ENCODE measurements around the gene BCL2L13.
"Not testable (repeated sequence)": the region's sequence is repeated elsewhere in the genome, so short reads cannot be mapped to it uniquely, and the experiment has no call there.

The BCL2L13 gene

GRCh38 chr22:17751596-17751995 is 113.0 kb downstream of the BCL2L13 start:
- Histone ChIP-seq H3K27ac (ENCODE audit: poor library complexity, severe bottlenecking) (no peak overlapping the region), H3K27me3 (ENCODE audit: insufficient read depth, poor library complexity, severe bottlenecking) (no peaks in the 10 kb centered on the region), H3K9me3 (ENCODE audit: severe bottlenecking) (no peaks in the 10 kb centered on the region), H3K4me1 (ENCODE audit: insufficient read depth, poor library complexity, severe bottlenecking) (no peaks in the 10 kb centered on the region), H3K4me3 (ENCODE audit: severe bottlenecking) (no peak overlapping the region), H3K36me3 (ENCODE audit: low read depth) (no peaks in the 10 kb centered on the region)
- ATAC-seq (ENCODE audit: low read depth) (no peak), DNase-seq (ENCODE audit: low spot score) (no peak)
- TF ChIP-seq CTCF (IDR thresholded peaks at IDR 0.05; ENCODE audit: poor library complexity, severe bottlenecking) = no peak

GRCh38 chr22:17753401-17753989 is 114.9 kb downstream of the BCL2L13 start:
- Histone ChIP-seq H3K4me3 (ENCODE audit: severe bottlenecking) (no peak overlapping the region), H3K9me3 (ENCODE audit: severe bottlenecking) (no peaks in the 10 kb centered on the region), H3K27ac (ENCODE audit: poor library complexity, severe bottlenecking) (no peak overlapping the region), H3K4me1 (ENCODE audit: insufficient read depth, poor library complexity, severe bottlenecking) (no peaks in the 10 kb centered on the region), H3K27me3 (ENCODE audit: insufficient read depth, poor library complexity, severe bottlenecking) (no peaks in the 10 kb centered on the region), H3K36me3 (ENCODE audit: low read depth) (no peaks in the 10 kb centered on the region)
- no peak for TF ChIP-seq CTCF (IDR thresholded peaks at IDR 0.05; ENCODE audit: poor library complexity, severe bottlenecking)
- 0 out of 3 replicates have a peak, but pooled peaks have one; percentile 10 for ATAC-seq (ENCODE audit: low read depth)
- no peak for DNase-seq (ENCODE audit: low spot score)

GRCh38 chr22:17754233-17754925 is 115.8 kb downstream of the BCL2L13 start:
- no peaks in the 10 kb centered on the region for H3K27me3 ChIP-seq (ENCODE audit: insufficient read depth, poor library complexity, severe bottlenecking)
- no peak overlapping the region for H3K4me3 ChIP-seq (ENCODE audit: severe bottlenecking)
- no peaks in the 10 kb centered on the region for H3K4me1 ChIP-seq (ENCODE audit: insufficient read depth, poor library complexity, severe bottlenecking)
- ATAC-seq (ENCODE audit: low read depth) = no peak
- no peaks in the 10 kb centered on the region for H3K9me3 ChIP-seq (ENCODE audit: severe bottlenecking)
- TF ChIP-seq CTCF (IDR thresholded peaks at IDR 0.05; ENCODE audit: poor library complexity, severe bottlenecking) = peak; percentile 7
- no peak overlapping the region for H3K27ac ChIP-seq (ENCODE audit: poor library complexity, severe bottlenecking)
- DNase-seq (ENCODE audit: low spot score) = no peak
- no peaks in the 10 kb centered on the region for H3K36me3 ChIP-seq (ENCODE audit: low read depth)

GRCh38 chr22:17761138-17761488 is 122.6 kb downstream of the BCL2L13 start:
- H3K27ac ChIP-seq (ENCODE audit: poor library complexity, severe bottlenecking) = no peak overlapping the region
- H3K36me3 ChIP-seq (ENCODE audit: low read depth) = no peaks in the 10 kb centered on the region
- DNase-seq (ENCODE audit: low spot score) (no peak), ATAC-seq (ENCODE audit: low read depth) (no peak)
- H3K27me3 ChIP-seq (ENCODE audit: insufficient read depth, poor library complexity, severe bottlenecking) = no peaks in the 10 kb centered on the region
- no peak for TF ChIP-seq CTCF (IDR thresholded peaks at IDR 0.05; ENCODE audit: poor library complexity, severe bottlenecking)
- no peak overlapping the region for H3K4me3 ChIP-seq (ENCODE audit: severe bottlenecking)
- no peaks in the 10 kb centered on the region for H3K4me1 ChIP-seq (ENCODE audit: insufficient read depth, poor library complexity, severe bottlenecking)
- H3K9me3 ChIP-seq (ENCODE audit: severe bottlenecking) = no peaks in the 10 kb centered on the region

GRCh38 chr22:17763442-17763841 is 124.9 kb downstream of the BCL2L13 start:
- not testable (repeated sequence) for DNase-seq (ENCODE audit: low spot score); H3K4me3 ChIP-seq (ENCODE audit: severe bottlenecking); H3K9me3 ChIP-seq (ENCODE audit: severe bottlenecking); ATAC-seq (ENCODE audit: low read depth); H3K27me3 ChIP-seq (ENCODE audit: insufficient read depth, poor library complexity, severe bottlenecking); H3K27ac ChIP-seq (ENCODE audit: poor library complexity, severe bottlenecking); H3K4me1 ChIP-seq (ENCODE audit: insufficient read depth, poor library complexity, severe bottlenecking); H3K36me3 ChIP-seq (ENCODE audit: low read depth)
